Endothelial cell of umbilical vein (primary cell): ENCODE measurements around the gene CDC42BPB. TPM values are rescaled to one million over a fixed set of nuclear protein-coding genes. Genes with fewer than 3 reads are reported as not detected.

ENCODE experiments used
- BruUV-seq: library from RNA; stranded (reverse); fragments of 400-500 nt; replicated peaks from 2 replicates; lab custom pipeline; 2021; lab: Mats Ljungman, UMichigan
- CTCF ChIA-PET: fragments of 300-600, 350-600 bp; sonication (Branson Sonifier 250); formaldehyde crosslinking; loops from one replicate; lab custom pipeline; 2021; ENCODE audit warnings: antibody characterized with exemption, inconsistent platforms; lab: Charles Lee
- POLR2A ChIA-PET: fragments of 300-600, 350-600 bp; sonication (Branson Sonifier 250); formaldehyde crosslinking; loops from one replicate; lab custom pipeline; 2021; ENCODE audit warnings: antibody characterized with exemption, inconsistent platforms; lab: Charles Lee
- DNase-seq: peaks from one replicate; pipeline ENCODE4 v3.0.0-alpha.2; 2011; ENCODE audit warnings: low read depth, low spot score
- FAIRE-seq: peaks from 2 replicates; lab custom pipeline; 2011; peaks lifted over from hg19 to GRCh38; lab: Jason Lieb, UNC
- H2AFZ ChIP-seq: 2 replicates; pipeline ENCODE4 v1.6.0; 2012; ENCODE audit warnings: low read depth, low read length, control low read depth, inconsistent platforms
- H3K27ac ChIP-seq: 2 replicates; pipeline ENCODE4 v1.5.1; 2011; ENCODE audit warnings: low read depth, mild to moderate bottlenecking, control low read depth, low read length, moderate library complexity; ENCODE audit not compliant: insufficient read depth
- H3K27me3 ChIP-seq, 2 experiments: 2 replicates each; pipeline versions ENCODE4 v1.6.0 to v1.6.1; 2011; ENCODE audit warnings: low read length in 2 of 2, mixed read lengths in 1 of 2; ENCODE audit not compliant: control insufficient read depth in 2 of 2, insufficient read depth in 2 of 2
- H3K36me3 ChIP-seq, 2 experiments: 2 replicates in 1 of 2; 3 replicates in 1 of 2; pipeline ENCODE4 v1.5.1; 2011; ENCODE audit warnings: low read length in 2 of 2, mild to moderate bottlenecking in 1 of 2, moderate library complexity in 1 of 2; ENCODE audit not compliant: control insufficient read depth in 2 of 2, insufficient read depth in 2 of 2; ENCODE audit errors: extremely low read depth in 1 of 2
- H3K4me1 ChIP-seq: 3 replicates; pipeline ENCODE4 v1.5.1; 2011; ENCODE audit warnings: mild to moderate bottlenecking, low read length; ENCODE audit not compliant: control insufficient read depth, insufficient read depth; ENCODE audit errors: extremely low read depth
- H3K4me2 ChIP-seq: 2 replicates; pipeline ENCODE4 v1.6.1; 2011; ENCODE audit warnings: low read length, control low read depth, mixed read lengths; ENCODE audit not compliant: insufficient read depth
- H3K4me3 ChIP-seq, 3 experiments: fragments of 200-600 bp in 1 of 3; sonication (generic), shearing (Covaris generic) in 1 of 3; replicated peaks in 1 of 3; 2 replicates each; pipeline ENCODE4 v1.5.1; 2011 to 2016; ENCODE audit warnings: control low read depth in 3 of 3, low read length in 3 of 3, mild to moderate bottlenecking in 2 of 3, inconsistent platforms in 1 of 3, low read depth in 1 of 3, moderate library complexity in 1 of 3; ENCODE audit not compliant: insufficient read depth in 1 of 3
- H3K79me2 ChIP-seq: 2 replicates; pipeline ENCODE4 v1.6.0; 2012; ENCODE audit warnings: low read length, inconsistent platforms; ENCODE audit not compliant: control insufficient read depth, insufficient read depth
- H3K9ac ChIP-seq: replicated peaks from 2 replicates; pipeline ENCODE3; 2011; ENCODE audit warnings: low read length, control low read depth; ENCODE audit not compliant: insufficient read depth; ENCODE audit errors: extremely low read depth
- H3K9me1 ChIP-seq: replicated peaks from 3 replicates; pipeline ENCODE4 v1.6.0; 2011; ENCODE audit warnings: mild to moderate bottlenecking, low read length; ENCODE audit not compliant: control insufficient read depth, insufficient read depth; ENCODE audit errors: extremely low read depth
- H3K9me3 ChIP-seq: replicated peaks from 2 replicates; pipeline ENCODE4 v1.5.1; 2012; ENCODE audit warnings: low read length, inconsistent platforms; ENCODE audit not compliant: control insufficient read depth, insufficient read depth
- H4K20me1 ChIP-seq: replicated peaks from 2 replicates; pipeline ENCODE3; 2011; ENCODE audit warnings: mild to moderate bottlenecking, low read length; ENCODE audit not compliant: control insufficient read depth, insufficient read depth; ENCODE audit errors: extremely low read depth
- CTCF ChIP-seq, 2 donors: IDR thresholded peaks; 1 replicate in 1 of 2; 2 replicates in 1 of 2; pipeline ENCODE4 v1.5.1; 2011; ENCODE audit warnings: low read length in 2 of 2, mild to moderate bottlenecking in 2 of 2, moderate library complexity in 2 of 2, control low read depth in 1 of 2, inconsistent platforms in 1 of 2, low read depth in 1 of 2; ENCODE audit not compliant: insufficient read depth in 1 of 2; ENCODE audit errors: extremely low read depth in 1 of 2
- FOS ChIP-seq: IDR thresholded peaks from 2 replicates; pipeline ENCODE4 v1.6.1; 2011; ENCODE audit warnings: mild to moderate bottlenecking, low read length, moderate library complexity, borderline replicate concordance; ENCODE audit not compliant: insufficient read depth
- GATA2 ChIP-seq: IDR thresholded peaks from 2 replicates; pipeline ENCODE4 v1.7.0; 2011; ENCODE audit warnings: low read depth, mild to moderate bottlenecking, moderate library complexity, mixed read lengths, low read length; ENCODE audit not compliant: insufficient read length, insufficient read depth
- MAX ChIP-seq: IDR thresholded peaks from 2 replicates; pipeline ENCODE4 v1.6.1; 2011; ENCODE audit not compliant: insufficient read depth, insufficient read length
- POLR2A ChIP-seq: IDR thresholded peaks from 2 replicates; pipeline ENCODE4 v1.6.1; 2012; ENCODE audit warnings: low read depth, mild to moderate bottlenecking, control low read depth, low read length
- POLR2AphosphoS5 ChIP-seq: IDR thresholded peaks from 2 replicates; pipeline ENCODE4 v1.6.1; 2012; ENCODE audit warnings: low read depth, mild to moderate bottlenecking, control low read depth, low read length, moderate library complexity; ENCODE audit not compliant: insufficient read depth
- dilution Hi-C: fragments of 300-500 bp; cut with MboI; formaldehyde crosslinking; loops from one replicate; pipeline ENCODE4 v1.15.0; 2019; ENCODE audit warnings: low sequenced_read_pairs; ENCODE audit not compliant: extremely low pct_ligation_motif_present
- intact Hi-C: fragments of 100-400 bp; cut with micrococcal nuclease; formaldehyde crosslinking; loops from one replicate; pipeline ENCODE4 v1.10.0; 2022
- polyA plus RNA-seq, 4 experiments: library from polyadenylated mRNA; depleted of rRNA in 3 of 4; stranded (reverse) in 3 of 4; unstranded in 1 of 4; fragments of >200 nt; gene quantifications; 2 replicates each; pipeline versions ENCODE4 v1.2.1 to v1.2.3, GENCODE V29; 2011 to 2012; ENCODE audit warnings: missing spikeins in 1 of 4
- total RNA-seq: library from RNA; stranded (reverse); gene quantifications from 2 replicates; pipeline ENCODE4 v1.2.3, GENCODE V29; 2021

The CDC42BPB gene
- total and polyA plus RNA-seq, 2 donors (not counting 3 experiments of a cell fraction or from before 2014, with no cell fraction given), result 82.6 to 131 TPM

GRCh38 chr14:103078420-103078749 lies 21.0 kb upstream of the CDC42BPB start:
- peak; percentile 63 to 90 for TF ChIP-seq CTCF (IDR thresholded peaks at IDR 0.05; ENCODE audit: extremely low read depth in 1 of 2, insufficient read depth in 1 of 2, low read depth in 1 of 2, low read length in 2 of 2)
- TF ChIP-seq GATA2, result no peak
- TF ChIP-seq FOS, result no peak
- no peak for TF ChIP-seq MAX
- TF ChIP-seq POLR2A, result no peak
- TF ChIP-seq POLR2AphosphoS5, result peak; percentile 24
- Histone ChIP-seq H3K9me3 (no peaks in the 10 kb centered on the region), H3K79me2 (no peaks in the 10 kb centered on the region), H3K27ac (no peak overlapping the region), H3K4me1 (peaks cover 8% of the 10 kb centered on the region), H3K36me3 (no peaks in the 10 kb centered on the region), H3K9ac (no peak overlapping the region), H3K27me3 (peaks cover 0 to 2% of the 10 kb centered on the region in 2 experiments), H3K9me1 (no peaks in the 10 kb centered on the region), H4K20me1 (no peaks in the 10 kb centered on the region), H3K4me2 (no peak overlapping the region), H2AFZ (no peak overlapping the region), H3K4me3 (no peak overlapping the region)
- dilution Hi-C loops (no loop called here), intact Hi-C loops (loop anchor here (1.0 kb wide), 2 partner anchors 107 to 215 kb away; no protein-coding TSS in a partner anchor)
- DNase-seq (peak; percentile 69), FAIRE-seq (peak; percentile 90)
- ChIA-PET POLR2A (interaction anchor here (0.7 kb wide), 1 partner anchor 213 kb away, joined by 10 read pairs; no protein-coding TSS in a partner anchor), CTCF (interaction anchor here (0.7 to 3.1 kb wide), 14 partner anchors 8 to 885 kb away, joined by 3 to 12 read pairs (median 4); no protein-coding TSS in a partner anchor)
- BruUV-seq, result no TSS peak
